Suppressor macrophage treated with lipopolysaccharide for 1 hour (primary cell): Measurements from ENCODE around the gene IL1R1.
"Not testable (repeated sequence)": the region's sequence is repeated elsewhere in the genome, so short reads cannot be mapped to it uniquely, and the experiment has no call there.

Source experiments
- DNase-seq, 3 donors: peaks; one replicate each; pipeline ENCODE4 v3.0.0-alpha.2; 2020 to 2022

The IL1R1 gene

DNA sequence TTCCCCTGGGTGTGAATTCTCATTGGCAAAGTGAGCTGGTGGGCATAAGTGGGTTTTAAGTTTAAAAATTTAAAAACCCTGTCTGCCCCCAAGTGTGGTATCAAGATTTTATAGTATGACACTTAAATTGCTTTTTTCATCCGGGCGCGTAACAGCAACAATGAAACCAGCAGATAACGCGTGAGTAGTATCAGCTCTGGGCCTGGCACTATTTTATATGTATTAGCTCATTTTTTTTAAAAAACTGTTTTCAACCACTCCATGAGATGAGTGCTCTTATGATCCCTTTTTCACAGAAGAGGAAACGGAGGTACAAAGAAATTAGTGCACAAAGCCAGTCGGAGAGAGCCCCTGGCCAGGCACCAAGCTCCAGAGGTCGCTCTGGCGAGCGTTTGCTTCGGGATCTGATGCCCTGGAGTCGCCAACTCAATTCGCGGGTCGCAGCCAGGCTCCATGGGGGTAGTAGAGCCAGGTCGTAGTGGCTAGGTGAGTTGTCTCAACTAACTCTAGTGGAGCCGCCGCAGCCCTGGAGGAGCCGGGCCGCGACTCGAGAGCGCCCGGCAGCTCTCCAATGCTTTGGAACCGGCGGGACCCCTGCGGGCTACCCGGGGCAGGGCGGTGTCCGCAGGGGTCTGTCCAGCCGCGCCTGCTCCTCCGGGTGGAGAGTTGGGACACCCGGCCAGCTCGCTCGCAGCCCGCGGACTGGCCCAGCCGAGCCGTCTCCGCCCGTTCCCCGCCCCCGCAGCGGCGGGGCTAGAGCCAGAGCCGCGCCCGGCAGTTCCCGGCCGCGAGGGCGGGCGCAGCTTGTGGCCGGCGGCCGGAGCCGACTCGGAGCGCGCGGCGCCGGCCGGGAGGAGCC, at the start of gene IL1R1:
TSS of gene IL1R1 (plus strand) at position 777 of the 859 bp plus-strand sequence. CDS start 14,979 bp downstream, outside the sequence.
- peak; percentile 93 to 99 (median 97) for DNase-seq

- DNase-seq = no peak
Measured at GRCh38 chr2:102093662-102094061, 48.9 kb upstream of the IL1R1 start.

DNA sequence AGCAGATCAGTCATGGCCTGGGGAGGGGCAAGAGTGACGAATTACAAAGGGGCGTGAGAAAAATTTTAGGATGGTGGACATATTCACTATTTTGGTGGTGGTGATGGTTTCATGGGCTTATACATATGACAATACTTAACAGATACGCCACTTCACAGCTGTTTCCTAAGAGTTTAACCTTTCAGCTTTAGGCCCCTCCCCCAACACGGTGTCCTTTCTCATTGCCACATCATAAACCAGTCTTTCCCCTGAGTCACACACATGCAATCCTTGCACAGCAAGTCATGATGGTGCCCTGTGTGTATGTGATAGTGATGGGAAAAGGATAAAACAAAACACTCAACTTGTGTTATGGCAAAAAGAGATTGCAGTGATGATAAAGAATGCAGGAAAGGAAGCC, 47.6 kb upstream of the IL1R1 start:
- DNase-seq = peak; percentile 79 to 88 (median 86)

GRCh38 chr2:102096103-102096502, 46.4 kb upstream of the IL1R1 start:
- peak; percentile 16 to 53 (median 24) for DNase-seq

GRCh38 chr2:102098756-102099155, 43.8 kb upstream of the IL1R1 start:
- no peak for DNase-seq

DNA sequence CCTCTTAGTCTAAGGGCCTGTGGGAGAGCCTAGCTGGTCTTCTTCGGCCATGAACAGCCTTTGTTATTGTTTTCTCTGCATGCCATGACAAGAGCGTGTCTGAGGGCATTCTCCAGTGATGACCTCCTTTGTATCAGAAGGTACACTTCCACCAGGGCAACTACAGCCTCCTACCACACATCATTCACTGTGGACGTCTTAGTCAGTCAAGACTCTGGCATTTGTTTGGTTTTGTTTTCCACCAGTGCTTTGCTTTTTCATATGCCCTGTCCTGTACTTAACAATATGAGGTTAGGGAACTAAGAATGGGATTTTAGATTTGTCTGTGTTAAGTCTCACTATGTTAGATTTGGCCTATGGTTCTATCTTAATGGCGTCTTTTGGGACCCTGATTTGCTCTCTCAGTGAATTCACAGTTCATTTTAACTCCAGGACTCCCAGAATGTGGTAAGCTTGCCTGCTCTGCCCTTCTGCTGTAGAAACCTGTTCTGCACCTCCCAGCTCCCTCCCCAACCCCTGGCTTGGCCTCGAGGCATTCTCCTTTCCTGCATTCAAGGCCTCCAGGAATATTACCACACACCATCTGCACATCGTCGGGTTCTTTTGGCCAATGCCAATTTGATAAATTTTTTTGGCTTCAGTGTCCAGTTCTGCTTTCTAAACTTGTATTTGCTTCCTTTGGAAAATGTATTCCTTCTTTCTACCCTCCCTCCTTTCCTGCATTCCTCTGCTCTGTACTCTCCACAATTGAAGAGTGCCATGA, 42.8 kb upstream of the IL1R1 start:
- DNase-seq = no peak

GRCh38 chr2:102100371-102101096, 42.0 kb upstream of the IL1R1 start:
- no peak for DNase-seq

GRCh38 chr2:102101097-102101848, 41.3 kb upstream of the IL1R1 start:
- no peak for DNase-seq

GRCh38 chr2:102101849-102102635, 40.5 kb upstream of the IL1R1 start:
- no peak for DNase-seq

DNA sequence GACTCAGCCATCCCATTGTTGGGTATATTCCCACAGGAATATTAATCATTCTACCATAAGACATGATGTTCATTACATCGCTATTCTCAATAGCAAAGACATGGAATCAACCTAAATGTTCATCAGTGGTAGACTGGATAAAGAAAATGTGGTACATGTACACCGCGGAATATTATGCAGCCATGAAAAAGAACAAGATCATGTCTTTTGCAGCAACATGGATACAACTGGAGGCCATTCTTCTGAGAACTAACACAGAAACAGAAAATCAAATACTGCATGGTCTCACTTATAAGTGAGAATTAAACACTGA, 40.0 kb upstream of the IL1R1 start:
- not testable (repeated sequence) for DNase-seq

GRCh38 chr2:102103284-102103683, 39.3 kb upstream of the IL1R1 start:
- no peak for DNase-seq

- peak; percentile 90 to 95 (median 93) for DNase-seq
Measured at GRCh38 chr2:102103992-102104871, 38.3 kb upstream of the IL1R1 start.

GRCh38 chr2:102106133-102106556, 36.4 kb upstream of the IL1R1 start:
- no peak for DNase-seq

- not testable (repeated sequence) for DNase-seq
Measured at GRCh38 chr2:102106813-102107740, 35.5 kb upstream of the IL1R1 start.

- DNase-seq = no peak
Measured at GRCh38 chr2:102107741-102108070, 34.8 kb upstream of the IL1R1 start.

DNA sequence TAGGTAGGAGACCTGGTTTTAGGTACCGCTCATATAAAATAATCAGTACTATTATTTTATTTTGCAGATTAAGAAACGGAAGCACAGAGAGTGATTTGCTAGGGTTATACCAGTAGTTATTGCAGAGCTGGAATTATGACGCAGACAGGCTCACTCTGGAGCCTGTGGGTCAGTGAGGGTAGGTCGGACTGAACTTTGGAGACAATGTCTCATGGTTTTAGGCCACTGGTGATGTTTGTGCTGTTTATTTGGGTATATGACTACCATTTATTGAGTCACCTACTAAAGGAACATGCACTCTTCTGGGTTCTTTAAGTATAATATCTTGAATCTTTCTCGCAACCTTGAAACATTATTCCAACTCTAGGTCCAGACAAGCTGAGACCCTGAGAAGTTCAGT, 33.5 kb upstream of the IL1R1 start:
- no peak for DNase-seq

DNA sequence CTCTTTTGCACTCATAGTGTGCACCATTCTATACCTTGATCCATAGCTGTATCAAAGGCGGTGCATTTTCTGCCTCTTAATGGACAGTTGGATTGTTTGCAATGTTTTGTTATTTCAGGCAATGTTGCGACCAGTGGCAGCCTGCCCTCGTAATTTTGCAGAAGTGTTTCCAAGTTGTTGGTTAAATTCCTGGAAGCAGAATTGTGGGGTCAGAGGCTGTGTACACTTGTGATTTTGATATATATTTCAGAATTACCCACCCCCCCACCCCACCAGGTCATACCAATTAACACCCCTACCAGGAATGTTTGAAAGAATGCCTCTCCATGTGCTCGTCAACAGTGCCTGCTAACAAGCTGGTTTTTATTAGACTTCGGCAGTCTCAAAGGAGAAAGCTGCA, 32.4 kb upstream of the IL1R1 start:
- no peak for DNase-seq

GRCh38 chr2:102110596-102111334, 31.8 kb upstream of the IL1R1 start:
- no peak for DNase-seq

- no peak for DNase-seq
Measured at GRCh38 chr2:102111823-102112222, 30.7 kb upstream of the IL1R1 start.
